IMR-90 (cell line): ENCODE results near the gene HSP90AA1. TPM values are rescaled to one million over a fixed set of nuclear protein-coding genes. Genes with fewer than 3 reads are reported as not detected.

Source experiments
- ATAC-seq: fragments of 200-7000 bp; cut with Tn5 transposase; 2 replicates; pipeline ENCODE4 v1.9.1; 2020; ENCODE audit warnings: low read depth, mild to moderate bottlenecking, moderate library complexity
- BruUV-seq: library from RNA; stranded (reverse); fragments of 400-500 nt; replicated peaks from 2 replicates; lab custom pipeline; 2021; lab: Mats Ljungman, UMichigan
- CTCF ChIA-PET: fragments of 300-600 bp; formaldehyde crosslinking; extraction: SDS; loops from one replicate; lab custom pipeline; 2021; ENCODE audit warnings: antibody characterized with exemption; lab: Yijun Ruan, JAX
- POLR2A ChIA-PET: fragments of 300-600 bp; sonication (Branson Sonifier 250); formaldehyde crosslinking; loops from one replicate; lab custom pipeline; 2022; ENCODE audit warnings: antibody characterized with exemption; ENCODE audit not compliant: unreplicated experiment; lab: Charles Lee
- DNase-seq: peaks from one replicate; pipeline ENCODE4 v3.0.0; 2013
- H2AFZ ChIP-seq: replicated peaks from 2 replicates; pipeline ENCODE3; 2013; ENCODE audit warnings: low read length, mild to moderate bottlenecking; ENCODE audit not compliant: poor library complexity
- H2AK5ac ChIP-seq: 2 replicates; pipeline ENCODE4 v1.6.1; 2013; ENCODE audit warnings: low read depth, low read length, inconsistent platforms
- H2AK9ac ChIP-seq: replicated peaks from 2 replicates; pipeline ENCODE3; 2013; ENCODE audit warnings: mild to moderate bottlenecking, low read depth, low read length, moderate library complexity; ENCODE audit not compliant: poor library complexity
- H2BK120ac ChIP-seq: 2 replicates; pipeline ENCODE4 v1.6.1; 2013; ENCODE audit warnings: low read depth, low read length, inconsistent platforms
- H2BK15ac ChIP-seq: 3 replicates; pipeline ENCODE4 v1.6.1; 2013; ENCODE audit warnings: low read depth, low read length, inconsistent platforms
- H2BK20ac ChIP-seq: 2 replicates; pipeline ENCODE4 v1.6.1; 2013; ENCODE audit warnings: low read depth, mild to moderate bottlenecking, inconsistent platforms, low read length, moderate library complexity
- H2BK5ac ChIP-seq: 2 replicates; pipeline ENCODE4 v1.6.1; 2013; ENCODE audit warnings: mild to moderate bottlenecking, low read depth, low read length, inconsistent platforms; ENCODE audit not compliant: poor library complexity, severe bottlenecking
- H3K14ac ChIP-seq: replicated peaks from 2 replicates; pipeline ENCODE4 v1.6.1; 2013; ENCODE audit warnings: low read depth, low read length, inconsistent platforms
- H3K18ac ChIP-seq: 2 replicates; pipeline ENCODE4 v1.6.1; 2013; ENCODE audit warnings: low read depth, low read length, control low read depth
- H3K23ac ChIP-seq: 2 replicates; pipeline ENCODE4 v1.6.1; 2013; ENCODE audit warnings: low read depth, low read length, inconsistent platforms
- H3K27ac ChIP-seq: 2 replicates; pipeline ENCODE4 v1.5.1; 2013; ENCODE audit warnings: mild to moderate bottlenecking, control low read depth, low read length; ENCODE audit not compliant: insufficient read depth
- H3K27me3 ChIP-seq: 2 replicates; pipeline ENCODE4 v1.6.1; 2013; ENCODE audit warnings: low read length; ENCODE audit not compliant: control insufficient read depth, insufficient read depth
- H3K36me3 ChIP-seq: 2 replicates; pipeline ENCODE4 v1.6.1; 2013; ENCODE audit warnings: low read length, mixed read lengths; ENCODE audit not compliant: control insufficient read depth, insufficient read depth
- H3K4ac ChIP-seq: 2 replicates; pipeline ENCODE4 v1.6.1; 2013; ENCODE audit warnings: low read depth, low read length, inconsistent platforms
- H3K4me1 ChIP-seq: 2 replicates; pipeline ENCODE4 v1.6.1; 2013; ENCODE audit warnings: low read length, mixed read lengths; ENCODE audit not compliant: control insufficient read depth, insufficient read depth
- H3K4me2 ChIP-seq: 2 replicates; pipeline ENCODE4 v1.6.1; 2013; ENCODE audit warnings: low read depth, mild to moderate bottlenecking, control low read depth, low read length, moderate library complexity
- H3K4me3 ChIP-seq: 2 replicates; pipeline ENCODE4 v1.5.1; 2013; ENCODE audit warnings: low read depth, mild to moderate bottlenecking, control low read depth, low read length, moderate library complexity; ENCODE audit not compliant: insufficient read depth
- H3K56ac ChIP-seq: 2 replicates; pipeline ENCODE4 v1.6.1; 2013; ENCODE audit warnings: low read length, inconsistent platforms; ENCODE audit not compliant: insufficient read depth; ENCODE audit errors: extremely low read depth
- H3K79me1 ChIP-seq, 2 experiments: 2 replicates each; pipeline ENCODE4 v1.6.1; 2013; ENCODE audit warnings: low read length in 2 of 2, inconsistent platforms in 1 of 2, low read depth in 1 of 2
- H3K9ac ChIP-seq: 2 replicates; pipeline ENCODE4 v1.6.1; 2013; ENCODE audit warnings: low read depth, low read length, control low read depth
- H3K9me1 ChIP-seq: 2 replicates; pipeline ENCODE4 v1.6.1; 2013; ENCODE audit warnings: low read length, inconsistent platforms; ENCODE audit not compliant: insufficient read depth
- H3K9me3 ChIP-seq: 2 replicates; pipeline ENCODE4 v1.6.1; 2013; ENCODE audit warnings: low read length; ENCODE audit not compliant: control insufficient read depth, insufficient read depth
- H4K20me1 ChIP-seq: 2 replicates; pipeline ENCODE4 v1.6.1; 2013; ENCODE audit warnings: low read length, inconsistent platforms; ENCODE audit not compliant: insufficient read depth
- H4K5ac ChIP-seq: 2 replicates; pipeline ENCODE4 v1.6.1; 2013; ENCODE audit warnings: mild to moderate bottlenecking, low read depth, low read length, control low read depth
- H4K8ac ChIP-seq, 2 experiments: 2 replicates each; pipeline ENCODE4 v1.6.1; 2013; ENCODE audit warnings: low read depth in 2 of 2, low read length in 2 of 2, control low read depth in 1 of 2, inconsistent platforms in 1 of 2
- H4K91ac ChIP-seq: 2 replicates; pipeline ENCODE4 v1.6.1; 2013; ENCODE audit warnings: low read depth, low read length, inconsistent platforms; ENCODE audit not compliant: insufficient read depth
- BHLHE40 ChIP-seq: fragments of 150-350 bp; IDR thresholded peaks from 2 replicates; pipeline ENCODE4 v1.6.1; 2016; ENCODE audit warnings: mild to moderate bottlenecking, low read depth, low read length
- CEBPB ChIP-seq: IDR thresholded peaks from 2 replicates; pipeline ENCODE4 v1.6.1; 2012; ENCODE audit warnings: low read depth, low read length, improper control_type of control experiment
- CHD1 ChIP-seq: IDR thresholded peaks from 2 replicates; pipeline ENCODE4 v1.6.1; 2012; ENCODE audit warnings: low read depth, low read length, improper control_type of control experiment
- CTCF ChIP-seq: conservative IDR thresholded peaks from 2 replicates; pipeline ENCODE4 v1.5.1; 2012; ENCODE audit warnings: mild to moderate bottlenecking, low read depth, low read length, improper control_type of control experiment
- ELK1 ChIP-seq: fragments of 150-350 bp; IDR thresholded peaks from 2 replicates; pipeline ENCODE4 v1.6.1; 2016; ENCODE audit warnings: low read depth, mild to moderate bottlenecking, low read length, moderate library complexity, borderline replicate concordance
- MAFK ChIP-seq: IDR thresholded peaks from 2 replicates; pipeline ENCODE4 v1.6.1; 2012; ENCODE audit warnings: low read depth, low read length, improper control_type of control experiment
- MXI1 ChIP-seq: IDR thresholded peaks from 2 replicates; pipeline ENCODE4 v1.6.1; 2012; ENCODE audit warnings: low read depth, mild to moderate bottlenecking, low read length, moderate library complexity, borderline replicate concordance
- NFE2L2 ChIP-seq: fragments of 150-350 bp; IDR thresholded peaks from 2 replicates; pipeline ENCODE4 v1.6.1; 2016; ENCODE audit warnings: low read depth, mild to moderate bottlenecking, low read length
- POLR2A ChIP-seq: IDR thresholded peaks from 2 replicates; pipeline ENCODE4 v1.6.1; 2012; ENCODE audit warnings: mild to moderate bottlenecking, low read depth, low read length
- RCOR1 ChIP-seq: IDR thresholded peaks from 2 replicates; pipeline ENCODE4 v1.6.1; 2012; ENCODE audit warnings: mild to moderate bottlenecking, low read length, improper control_type of control experiment; ENCODE audit not compliant: insufficient replicate concordance
- RFX5 ChIP-seq: IDR thresholded peaks from 2 replicates; pipeline ENCODE4 v1.8.0; 2012; ENCODE audit warnings: low read depth, mild to moderate bottlenecking, low read length, moderate library complexity
- WGBS, 2 experiments: methylation state at CpG; one replicate each; pipeline versions ENCODE4 v1.1.5 to v1.1.7; 2013; ENCODE audit warnings: missing lambda C conversion rate in 2 of 2; ENCODE audit not compliant: insufficient read length in 1 of 2; ENCODE audit errors: extremely low coverage in 2 of 2; 5-methylcytosine and 5-hydroxymethylcytosine counted together
- dilution Hi-C: fragments of 300-500 bp; cut with HindIII; formaldehyde crosslinking; loops from one replicate; pipeline ENCODE4 v1.14.3; 2018; ENCODE audit warnings: low sequenced_read_pairs; ENCODE audit not compliant: unreplicated experiment
- in situ Hi-C: fragments of 300-500 bp; cut with MboI; formaldehyde crosslinking; loops from 3 replicates; pipeline ENCODE4 v1.14.3; 2019; ENCODE audit warnings: low sequenced_read_pairs, inconsistent platforms, mixed read lengths
- intact Hi-C: fragments of 100-400 bp; cut with micrococcal nuclease; formaldehyde crosslinking; loops from 2 replicates; pipeline ENCODE4 v1.10.0; 2022
- polyA plus RNA-seq, 3 experiments: library from polyadenylated mRNA; depleted of rRNA; stranded (reverse); fragments of >200 nt; gene quantifications; 2 replicates each; pipeline ENCODE4 v1.2.3, GENCODE V29; 2012; ENCODE audit warnings: low replicate concordance in 1 of 3
- total RNA-seq: library from RNA; depleted of rRNA; stranded (reverse); fragments of >200 nt; gene quantifications from 2 replicates; pipeline ENCODE4 v1.2.3, GENCODE V29; 2012

Gene HSP90AA1
- total and polyA plus RNA-seq, 2 of the 4 experiments (the other 2 are of a cell fraction): 535 to 578 TPM

GRCh38 chr14:102131741-102132140, 44.9 kb upstream of the HSP90AA1 start:
- Histone ChIP-seq H3K14ac (no peak overlapping the region), H4K8ac (no peak overlapping the region), H3K27ac (no peak overlapping the region), H3K4me1 (no peaks in the 10 kb centered on the region), H3K4me3 (no peak overlapping the region), H3K36me3 (no peaks in the 10 kb centered on the region), H2AK9ac (no peak overlapping the region), H3K23ac (no peak overlapping the region), H3K79me1 (no peaks in the 10 kb centered on the region), H3K4me2 (no peak overlapping the region), H2AK5ac (no peak overlapping the region), H2BK120ac (no peak overlapping the region), H3K18ac (no peak overlapping the region), H3K9ac (no peak overlapping the region), H3K9me3 (no peaks in the 10 kb centered on the region), H3K56ac (no peak overlapping the region), H4K91ac (no peak overlapping the region), H2BK5ac (no peak overlapping the region), H2AFZ (no peak overlapping the region), H4K5ac (no peak overlapping the region), H2BK20ac (no peak overlapping the region), H4K20me1 (no peaks in the 10 kb centered on the region), H3K27me3 (no peaks in the 10 kb centered on the region), H3K9me1 (no peaks in the 10 kb centered on the region), H3K4ac (no peak overlapping the region), H2BK15ac (no peak overlapping the region)
- DNase-seq (peak; percentile 5), ATAC-seq (no peak; the same call in 1 of the 2 replicates)
- no CpG with 5 or more reads among the region's 6 CpGs for WGBS, 2 experiments
- no peak for TF ChIP-seq POLR2A
- TF ChIP-seq CEBPB: no peak
- TF ChIP-seq ELK1: no peak
- no peak for TF ChIP-seq RCOR1
- no peak for TF ChIP-seq CHD1
- TF ChIP-seq MXI1: no peak
- TF ChIP-seq RFX5: no peak
- no peak for TF ChIP-seq NFE2L2
- no peak for TF ChIP-seq MAFK
- no peak for TF ChIP-seq BHLHE40
- no peak for TF ChIP-seq CTCF
- BruUV-seq: no TSS peak
- ChIA-PET CTCF (interaction anchor here (0.6 kb wide), 1 partner anchor 136 kb away, joined by 3 read pairs; no protein-coding TSS in a partner anchor), POLR2A (no interaction called here)
- in situ Hi-C loops (no loop called here), dilution Hi-C loops (no loop called here), intact Hi-C loops (no loop called here)
